GM12892 (cell line): ENCODE measurements around the gene NUDT12.

Experiments
- POLR2A ChIP-seq: IDR thresholded peaks from 2 replicates; pipeline ENCODE4 v1.6.1; 2011; ENCODE audit warnings: low read depth, low read length, control low read depth
- POLR2AphosphoS5 ChIP-seq: IDR thresholded peaks from 2 replicates; pipeline ENCODE4 v1.6.1; 2011; ENCODE audit warnings: low read depth, low read length, control low read depth
- TAF1 ChIP-seq: IDR thresholded peaks from 2 replicates; pipeline ENCODE4 v1.6.1; 2011; ENCODE audit warnings: low read depth, mild to moderate bottlenecking, control low read depth, low read length, borderline replicate concordance

GRCh38 chr5:103562453-103563157 lies at the start of gene NUDT12:
- TF ChIP-seq POLR2A (peak; percentile 70), POLR2AphosphoS5 (peak; percentile 46; the same call in 1 of the 2 replicates), TAF1 (peak; percentile 50; the same call in 1 of the 2 replicates)
